ENCODE measurements around the gene CFAP45. TPM values are rescaled to one million over a fixed set of nuclear protein-coding genes. Genes with fewer than 3 reads are reported as not detected.

The CFAP45 gene
- total and polyA plus RNA-seq, 2 of the 8 experiments (the other 6 are each of a cell fraction or from before 2014, with no cell fraction given) = 0.05 TPM; not detected in 1

DNA sequence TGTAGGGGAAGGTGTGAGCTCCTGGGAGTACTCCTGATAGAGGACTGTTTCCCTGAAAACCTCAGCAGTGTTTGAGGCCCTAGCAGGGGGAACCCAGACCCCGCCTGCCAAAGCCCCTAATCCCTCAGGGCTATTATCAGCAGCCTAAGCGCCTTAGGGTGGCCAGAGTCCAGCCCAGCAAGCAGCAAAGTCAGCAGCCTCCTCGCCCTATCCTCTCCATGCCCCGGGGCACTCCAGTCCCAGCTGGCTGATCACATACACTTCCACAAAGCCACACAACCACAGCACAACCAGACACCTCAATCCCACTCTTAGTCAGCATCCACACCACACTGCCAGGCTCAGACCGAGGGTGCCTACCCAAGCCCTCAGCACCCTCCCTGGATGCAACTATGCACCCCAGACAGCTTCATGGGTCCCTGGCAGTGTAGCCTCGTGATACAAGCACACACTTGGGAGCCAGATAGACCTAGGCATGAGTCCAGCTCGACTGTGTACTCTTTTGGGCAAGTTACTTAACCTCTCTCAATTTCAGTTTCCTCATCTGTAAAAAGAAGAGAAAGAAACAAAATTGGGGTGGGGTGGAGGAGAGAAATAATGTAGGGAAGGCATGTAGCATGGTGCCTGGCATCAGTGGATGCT lies 38.4 kb upstream of the CFAP45 start (continued):
- TF ChIP-seq FOSL1 (IDR thresholded peaks at IDR 0.05; ENCODE audit: insufficient read depth, low read depth, low read length) = no peak
- TF ChIP-seq TAF1 (IDR thresholded peaks at IDR 0.05; ENCODE audit: low read depth, low read length) = no peak
- no peak for TF ChIP-seq TEAD4 (IDR thresholded peaks at IDR 0.05; ENCODE audit: low read depth, low read length)
- TF ChIP-seq GABPA (IDR thresholded peaks at IDR 0.05; ENCODE audit: borderline replicate concordance, insufficient read depth, low read length) = no peak
- TF ChIP-seq MAFK (IDR thresholded peaks at IDR 0.05; ENCODE audit: low read depth, low read length) = no peak
- no peak for TF ChIP-seq JUN (IDR thresholded peaks at IDR 0.05; ENCODE audit: low read depth, low read length)
- no peak for TF ChIP-seq CHD1 (IDR thresholded peaks at IDR 0.05; ENCODE audit: low read depth, low read length)
- TF ChIP-seq POLR2A (IDR thresholded peaks at IDR 0.05; ENCODE audit: control extremely low read depth in 1 of 2, low read depth in 2 of 2, low read length in 2 of 2) = no peak
- TF ChIP-seq NRF1 (IDR thresholded peaks at IDR 0.05; ENCODE audit: low read depth, low read length) = no peak

Data from H1 (cell line).